ENCODE data around the gene DNAH17. TPM values are rescaled to one million over a fixed set of nuclear protein-coding genes. Genes with fewer than 3 reads are reported as not detected.

Gene DNAH17
- total and polyA plus RNA-seq, 2 donors (not counting 3 experiments of a cell fraction or from before 2014, with no cell fraction given), result not detected

DNA sequence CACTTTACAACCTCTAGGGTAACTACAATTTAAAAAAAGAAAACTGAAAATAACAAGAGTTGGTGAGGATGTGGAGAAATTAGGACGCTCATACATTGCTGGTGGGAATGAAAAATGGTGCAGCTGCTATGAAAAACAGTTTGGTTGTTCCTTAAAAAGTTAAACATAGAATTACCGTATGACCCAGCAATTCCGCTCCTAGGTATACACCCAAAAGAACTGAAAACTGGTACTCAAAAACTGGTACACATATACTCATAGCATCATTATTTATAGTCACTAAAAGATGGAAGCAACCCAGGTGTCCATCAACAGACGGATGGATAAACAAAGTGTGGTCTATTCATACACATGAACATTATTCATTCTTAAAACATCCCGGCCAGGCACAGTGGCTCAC, 42.9 kb upstream of the DNAH17 start:
- no peak overlapping the region for H3K4me2 ChIP-seq (ENCODE audit: insufficient read depth, low read length)
- no peaks in the 10 kb centered on the region for H4K20me1 ChIP-seq (replicated peaks; ENCODE audit: control insufficient read depth, extremely low read depth, insufficient read depth, low read length)
- no peak overlapping the region for H3K9ac ChIP-seq (replicated peaks; ENCODE audit: extremely low read depth, insufficient read depth, low read length)
- dilution Hi-C loops (cut with MboI; ENCODE audit: extremely low pct_ligation_motif_present, low sequenced_read_pairs) (no loop called here), intact Hi-C loops (cut with micrococcal nuclease) (no loop called here)
- no peak overlapping the region for H3K4me3 ChIP-seq (replicated peaks in 1 of 3; ENCODE audit: insufficient read depth in 1 of 3, low read depth in 1 of 3, low read length in 3 of 3)
- no peak for FAIRE-seq
- no peaks in the 10 kb centered on the region for H3K79me2 ChIP-seq (ENCODE audit: control insufficient read depth, insufficient read depth, low read length)
- BruUV-seq (replicated peaks), result no TSS peak
- peaks cover 0 to 6% of the 10 kb centered on the region in 2 experiments for H3K27me3 ChIP-seq (ENCODE audit: control insufficient read depth in 2 of 2, insufficient read depth in 2 of 2, low read length in 2 of 2)
- no peak overlapping the region for H3K27ac ChIP-seq (ENCODE audit: insufficient read depth, low read depth, low read length)
- ChIA-PET POLR2A (no interaction called here), CTCF (no interaction called here)
- H3K9me1 ChIP-seq (replicated peaks; ENCODE audit: control insufficient read depth, extremely low read depth, insufficient read depth, low read length), result no peaks in the 10 kb centered on the region
- no peak for DNase-seq (ENCODE audit: low read depth, low spot score)
- TF ChIP-seq POLR2AphosphoS5 (IDR thresholded peaks at IDR 0.05; ENCODE audit: insufficient read depth, low read depth, low read length) (no peak), MYC (IDR thresholded peaks at IDR 0.05; ENCODE audit: low read depth, low read length) (no peak), GATA2 (IDR thresholded peaks at IDR 0.05; ENCODE audit: insufficient read depth, insufficient read length, low read depth, low read length) (no peak), FOS (IDR thresholded peaks at IDR 0.05; ENCODE audit: borderline replicate concordance, insufficient read depth, low read length) (no peak), JUN (IDR thresholded peaks at IDR 0.05; ENCODE audit: borderline replicate concordance, insufficient read depth, insufficient read length, low read depth) (no peak), POLR2A (IDR thresholded peaks at IDR 0.05; ENCODE audit: low read depth, low read length) (no peak), EZH2 (IDR thresholded peaks at IDR 0.05; ENCODE audit: borderline replicate concordance, low read depth, low read length, severe bottlenecking) (no peak)
- TF ChIP-seq, protein P1, sequence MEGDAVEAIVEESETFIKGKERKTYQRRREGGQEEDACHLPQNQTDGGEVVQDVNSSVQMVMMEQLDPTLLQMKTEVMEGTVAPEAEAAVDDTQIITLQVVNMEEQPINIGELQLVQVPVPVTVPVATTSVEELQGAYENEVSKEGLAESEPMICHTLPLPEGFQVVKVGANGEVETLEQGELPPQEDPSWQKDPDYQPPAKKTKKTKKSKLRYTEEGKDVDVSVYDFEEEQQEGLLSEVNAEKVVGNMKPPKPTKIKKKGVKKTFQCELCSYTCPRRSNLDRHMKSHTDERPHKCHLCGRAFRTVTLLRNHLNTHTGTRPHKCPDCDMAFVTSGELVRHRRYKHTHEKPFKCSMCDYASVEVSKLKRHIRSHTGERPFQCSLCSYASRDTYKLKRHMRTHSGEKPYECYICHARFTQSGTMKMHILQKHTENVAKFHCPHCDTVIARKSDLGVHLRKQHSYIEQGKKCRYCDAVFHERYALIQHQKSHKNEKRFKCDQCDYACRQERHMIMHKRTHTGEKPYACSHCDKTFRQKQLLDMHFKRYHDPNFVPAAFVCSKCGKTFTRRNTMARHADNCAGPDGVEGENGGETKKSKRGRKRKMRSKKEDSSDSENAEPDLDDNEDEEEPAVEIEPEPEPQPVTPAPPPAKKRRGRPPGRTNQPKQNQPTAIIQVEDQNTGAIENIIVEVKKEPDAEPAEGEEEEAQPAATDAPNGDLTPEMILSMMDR (IDR thresholded peaks at IDR 0.05; ENCODE audit: extremely low read depth in 1 of 2, insufficient read depth in 1 of 2, low read depth in 1 of 2, low read length in 2 of 2), result no peak
- TF ChIP-seq, protein P2, sequence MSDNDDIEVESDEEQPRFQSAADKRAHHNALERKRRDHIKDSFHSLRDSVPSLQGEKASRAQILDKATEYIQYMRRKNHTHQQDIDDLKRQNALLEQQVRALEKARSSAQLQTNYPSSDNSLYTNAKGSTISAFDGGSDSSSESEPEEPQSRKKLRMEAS (IDR thresholded peaks at IDR 0.05; ENCODE audit: insufficient read depth, insufficient read length), result no peak
- no peaks in the 10 kb centered on the region for H3K4me1 ChIP-seq (ENCODE audit: control insufficient read depth, extremely low read depth, insufficient read depth, low read length)
- no peak overlapping the region for H2AFZ ChIP-seq (ENCODE audit: low read depth, low read length)
- H3K36me3 ChIP-seq (ENCODE audit: control insufficient read depth in 2 of 2, extremely low read depth in 1 of 2, insufficient read depth in 2 of 2, low read length in 2 of 2), result no peaks in the 10 kb centered on the region
- H3K9me3 ChIP-seq (replicated peaks; ENCODE audit: control insufficient read depth, insufficient read depth, low read length), result no peaks in the 10 kb centered on the region

Data from endothelial cell of umbilical vein (primary cell).